MM.1S (cell line): ENCODE measurements around the gene SIRPA.
A peak's percentile ranks its signal among the peaks of the same experiment; 100 is the strongest.

Experiments used
- CTCF ChIP-seq: fragments of 300-600 bp; sonication (generic); IDR thresholded peaks from 2 replicates; pipeline ENCODE4 v1.5.1; 2016; ENCODE audit warnings: antibody characterized with exemption, low read length, mixed read lengths
- EZH2phosphoT487 ChIP-seq: fragments of 300-600 bp; sonication (generic); IDR thresholded peaks from 2 replicates; pipeline ENCODE4 v1.6.1; 2018; ENCODE audit warnings: antibody characterized with exemption, low read length

GRCh38 chr20:1900321-1900801 lies 5.2 kb downstream of the SIRPA start:
- TF ChIP-seq CTCF, result peak; percentile 40
- TF ChIP-seq EZH2phosphoT487, result no peak
